CD4-positive, alpha-beta T cell treated with Interleukin-4 for 4 hours (primary cell): ENCODE measurements around the gene ONECUT2.

Source experiments
- DNase-seq: peaks from one replicate; pipeline ENCODE4 v3.0.0-alpha.2; 2020

The ONECUT2 gene

GRCh38 chr18:57533006-57533867, 98.1 kb downstream of the ONECUT2 start:
- DNase-seq: no peak

DNA sequence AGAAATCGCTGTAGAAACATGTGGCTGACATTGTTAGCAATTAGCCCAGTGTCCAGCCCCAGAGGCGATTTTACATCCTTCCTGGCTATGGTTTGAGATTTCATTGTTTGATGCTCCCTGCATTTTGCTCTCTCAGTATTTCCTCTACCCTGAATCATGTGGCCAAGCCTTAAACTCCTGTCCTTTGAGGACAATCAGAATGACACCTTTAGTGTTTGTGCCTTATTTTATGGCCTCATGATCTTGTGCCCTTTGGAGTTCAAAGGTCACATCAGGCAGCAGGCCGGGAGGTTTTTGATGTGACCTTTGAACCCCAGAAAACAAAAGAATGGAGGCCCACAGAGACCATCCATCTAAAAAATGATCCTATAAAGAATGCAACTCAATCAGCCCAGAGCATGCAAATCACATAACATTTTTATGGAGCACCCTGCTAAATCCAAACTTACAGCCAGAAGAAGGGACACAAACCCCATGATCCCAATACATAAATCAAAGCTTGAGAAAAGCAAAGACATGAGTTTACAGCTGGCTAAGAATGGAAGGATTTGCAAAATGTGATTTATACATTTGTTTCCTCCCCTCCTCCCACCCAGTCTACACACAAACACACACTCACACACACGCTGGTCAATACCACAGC, 98.8 kb downstream of the ONECUT2 start:
- no peak for DNase-seq

- DNase-seq: no peak
Measured at GRCh38 chr18:57534511-57534909, 99.3 kb downstream of the ONECUT2 start.

DNA sequence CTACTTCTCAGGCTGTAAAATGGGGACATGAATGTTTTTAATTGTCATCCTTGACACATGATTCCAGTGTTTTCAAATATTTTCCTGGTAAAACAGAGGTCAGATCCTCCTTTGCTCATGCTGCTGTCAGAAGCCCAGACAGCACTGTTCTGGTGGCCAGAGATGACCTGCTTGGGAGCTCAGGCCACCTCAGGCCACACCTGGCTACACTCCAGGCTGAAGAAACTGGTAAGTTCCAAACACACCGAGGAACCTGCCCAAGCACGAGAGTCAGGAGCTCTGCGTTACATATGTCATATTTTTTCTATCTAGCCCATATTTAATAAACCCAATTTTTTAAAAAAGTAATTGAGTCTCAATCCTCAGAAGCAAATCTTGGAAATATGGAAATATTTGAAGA, 103.4 kb downstream of the ONECUT2 start:
- DNase-seq: no peak

- no peak for DNase-seq
Measured at GRCh38 chr18:57539702-57540101, 104.5 kb downstream of the ONECUT2 start.
